ENCODE data around the gene DTX3L. TPM values are rescaled to one million over a fixed set of nuclear protein-coding genes. Genes with fewer than 3 reads are reported as not detected.

DTX3L gene
- total and polyA plus RNA-seq, 2 of the 13 experiments (the other 11 are each of a cell fraction or from before 2014, with no cell fraction given) = 2.5 to 10.9 TPM

GRCh38 chr3:122620399-122620798, 56.3 kb downstream of the DTX3L start:
- H3K4me1 ChIP-seq (ENCODE audit: insufficient read depth, low read length) = no peaks in the 10 kb centered on the region
- DNase-seq (ENCODE audit: low spot score) (no peak), FAIRE-seq (no peak), ATAC-seq (no peak)
- H3K4me2 ChIP-seq (ENCODE audit: low read depth, low read length) = no peak overlapping the region
- CTCF ChIA-PET (ENCODE audit: low intra/inter-chr PET ratio, low total read pairs) = no interaction called here
- no peak overlapping the region for H2AFZ ChIP-seq (ENCODE audit: low read length)
- peaks cover 2 to 57% of the 10 kb centered on the region in 2 experiments for H3K27me3 ChIP-seq (ENCODE audit: control insufficient read depth in 1 of 2, insufficient read depth in 2 of 2, low read length in 2 of 2)
- POLR2A ChIA-PET = no interaction called here
- WGBS (ENCODE audit: low lambda C conversion rate) = 10% methylated on average over 3 of the region's 4 CpGs
- H3K4me3 ChIP-seq (replicated peaks in 1 of 3; ENCODE audit: insufficient read depth in 1 of 3, low read depth in 2 of 3, low read length in 3 of 3) = no peak overlapping the region
- in situ Hi-C loops (cut with HindIII; ENCODE audit: extremely low pct_ligation_motif_present, low pct_unique_long_range_greater_than_20kb) (no loop called here), intact Hi-C loops (cut with micrococcal nuclease; ENCODE audit: unreplicated experiment) (no loop called here)
- no TSS peak for BruUV-seq (replicated peaks)
- no peaks in the 10 kb centered on the region for H3K9me3 ChIP-seq (ENCODE audit: low read length)
- H3K27ac ChIP-seq (ENCODE audit: extremely low read length, insufficient read depth, low read length) = no peak overlapping the region
- TF ChIP-seq ZNF704 (CRISPR knock-in tag; IDR thresholded peaks at IDR 0.05; ENCODE audit: borderline replicate concordance) (no peak), ZBTB44 (CRISPR knock-in tag; IDR thresholded peaks at IDR 0.05) (no peak), ZNF331 (CRISPR knock-in tag; IDR thresholded peaks at IDR 0.05) (no peak), ZNF737 (CRISPR knock-in tag; IDR thresholded peaks at IDR 0.05; ENCODE audit: borderline replicate concordance) (no peak), ZEB1 (IDR thresholded peaks at IDR 0.05; ENCODE audit: insufficient replicate concordance, low read depth) (no peak), ZNF20 (CRISPR knock-in tag; IDR thresholded peaks at IDR 0.05) (no peak), AKAP8 (CRISPR knock-in tag; IDR thresholded peaks at IDR 0.05) (no peak), MZF1 (CRISPR knock-in tag; IDR thresholded peaks at IDR 0.05; ENCODE audit: borderline replicate concordance) (no peak)
- no peaks in the 10 kb centered on the region for H3K36me3 ChIP-seq (replicated peaks in 1 of 2; ENCODE audit: control insufficient read depth in 1 of 2, insufficient read depth in 2 of 2, low read length in 2 of 2)
- no peaks in the 10 kb centered on the region for H4K20me1 ChIP-seq (ENCODE audit: insufficient read depth, low read length)
- H3K9ac ChIP-seq (ENCODE audit: insufficient read depth, low read depth, low read length) = no peak overlapping the region
- no peaks in the 10 kb centered on the region for H3K79me2 ChIP-seq (ENCODE audit: insufficient read depth, low read length)

All from HepG2 (cell line).